ENCODE data around the gene PKHD1. TPM values are rescaled to one million over a fixed set of nuclear protein-coding genes. Genes with fewer than 3 reads are reported as not detected.

Gene PKHD1
- total and polyA plus RNA-seq, 11 donors, result 0.02 to 0.04 TPM; not detected in 9

- peak in 1 of 12 donors; percentile 21 for TF ChIP-seq CTCF (IDR thresholded peaks at IDR 0.05)
- TF ChIP-seq POLR2A (IDR thresholded peaks at IDR 0.05), result no peak
- H3K27me3 ChIP-seq, result peaks cover 0 to 8% (median 0%) of the 10 kb centered on the region in 9 donors
- H3K4me3 ChIP-seq, result no peak overlapping the region
- WGBS, 4 donors, result 61 to 83% (median 81%) methylated on average over 1 of the region's 1 CpG
- H3K36me3 ChIP-seq, result no peaks in the 10 kb centered on the region
- no peaks in the 10 kb centered on the region for H3K4me1 ChIP-seq
- no peak for DNase-seq
- H3K27ac ChIP-seq, result no peak overlapping the region
- intact Hi-C loops (cut with DNase I), result no loop called here
- no peak for ATAC-seq
- H3K9me3 ChIP-seq, result no peaks in the 10 kb centered on the region
Observed at GRCh38 chr6:52098721-52099120, 11.3 kb upstream of the PKHD1 start.

GRCh38 chr6:52089758-52090348 is 2.4 kb upstream of the PKHD1 start:
- TF ChIP-seq CTCF (IDR thresholded peaks at IDR 0.05), result no peak
- no peak for TF ChIP-seq POLR2A (IDR thresholded peaks at IDR 0.05)
- peaks cover 0 to 6% (median 0%) of the 10 kb centered on the region in 9 donors for H3K27me3 ChIP-seq
- WGBS, 4 donors, result 69 to 82% (median 75%) methylated on average over 2 of the region's 2 CpGs

GRCh38 chr6:52086741-52087140 is 672 bp downstream of the PKHD1 start:
- Histone ChIP-seq H3K4me3 (no peak overlapping the region), H3K4me1 (no peaks in the 10 kb centered on the region), H3K9me3 (no peaks in the 10 kb centered on the region), H3K27me3 (peaks cover 0 to 10% (median 0%) of the 10 kb centered on the region in 9 donors), H3K36me3 (no peaks in the 10 kb centered on the region), H3K27ac (no peak overlapping the region)
- intact Hi-C loops (cut with DNase I), result loop anchor here in 1 of 10 donors (10.0 kb wide), 1 partner anchor 148 kb away; no protein-coding TSS in a partner anchor
- no peak for DNase-seq
- no peak for ATAC-seq
- WGBS, 4 donors, result 78 to 85% (median 81%) methylated on average over 5 of the region's 5 CpGs
- TF ChIP-seq POLR2A (IDR thresholded peaks at IDR 0.05) (no peak), CTCF (IDR thresholded peaks at IDR 0.05) (no peak)

More at GRCh38 chr6:52089758-52090348, 2.4 kb upstream of the PKHD1 start:
- Histone ChIP-seq H3K27ac (no peak overlapping the region), H3K4me1 (no peaks in the 10 kb centered on the region), H3K36me3 (no peaks in the 10 kb centered on the region), H3K9me3 (no peaks in the 10 kb centered on the region), H3K4me3 (no peak overlapping the region)
- intact Hi-C loops (cut with DNase I), result loop anchor here in 1 of 10 donors (10.0 kb wide), 1 partner anchor 145 kb away; no protein-coding TSS in a partner anchor
- no peak for ATAC-seq
- DNase-seq, result no peak

GRCh38 chr6:52081237-52081636 is 6.2 kb downstream of the PKHD1 start:
- Histone ChIP-seq H3K27me3 (peaks cover 0 to 32% (median 0%) of the 10 kb centered on the region in 9 donors), H3K9me3 (no peaks in the 10 kb centered on the region), H3K36me3 (no peaks in the 10 kb centered on the region), H3K4me1 (no peaks in the 10 kb centered on the region), H3K4me3 (no peak overlapping the region), H3K27ac (no peak overlapping the region)
- DNase-seq, result no peak
- ATAC-seq, result no peak
- 84 to 91% (median 86%) methylated on average over 4 of the region's 4 CpGs for WGBS, 4 donors
- intact Hi-C loops (cut with DNase I), result loop anchor here in 1 of 10 donors (10.0 kb wide), 1 partner anchor 154 kb away; no protein-coding TSS in a partner anchor
- no peak for TF ChIP-seq CTCF (IDR thresholded peaks at IDR 0.05)
- TF ChIP-seq POLR2A (IDR thresholded peaks at IDR 0.05), result no peak

All from heart left ventricle (tissue), 16 donors.